Measurements from ENCODE around the gene MARCHF6.

GRCh38 chr5:10365782-10366181 is 12.3 kb downstream of the MARCHF6 start:
- TF ChIP-seq MAX (IDR thresholded peaks at IDR 0.05; ENCODE audit: low read depth) (no peak), POLR2AphosphoS5 (IDR thresholded peaks at IDR 0.05; ENCODE audit: low read depth, low read length) (no peak), TEAD4 (IDR thresholded peaks at IDR 0.05; ENCODE audit: borderline replicate concordance, insufficient read depth) (no peak), CTCF (IDR thresholded peaks at IDR 0.05) (no peak)

Data from SK-N-SH (cell line).